OCI-LY7 (cell line): ENCODE results near the gene WNK4. TPM values are rescaled to one million over a fixed set of nuclear protein-coding genes. Genes with fewer than 3 reads are reported as not detected.

ENCODE experiments used
- BruUV-seq: library from RNA; stranded (reverse); fragments of 400-500 nt; replicated peaks from 2 replicates; lab custom pipeline; 2021; lab: Mats Ljungman, UMichigan
- CTCF ChIA-PET: fragments of 300-600 bp; sonication (Branson Sonifier 250); formaldehyde crosslinking; loops from one replicate; lab custom pipeline; 2022; ENCODE audit warnings: antibody characterized with exemption; ENCODE audit not compliant: unreplicated experiment; lab: Charles Lee
- POLR2A ChIA-PET: fragments of 300-600 bp; sonication (Branson Sonifier 250); formaldehyde crosslinking; loops from one replicate; lab custom pipeline; 2022; ENCODE audit warnings: antibody characterized with exemption; lab: Charles Lee
- DNase-seq: peaks from one replicate; pipeline ENCODE4 v3.0.0-alpha.2; 2015; ENCODE audit warnings: low spot score
- H2AFZ ChIP-seq: fragments of 200-600 bp; sonication (generic), shearing (Covaris generic); 2 replicates; pipeline ENCODE4 v1.6.1; 2014; ENCODE audit warnings: mild to moderate bottlenecking, antibody characterized with exemption, low read length, moderate library complexity
- H3K27ac ChIP-seq: fragments of 200-600 bp; sonication (generic); 2 replicates; pipeline ENCODE4 v1.5.1; 2014; ENCODE audit warnings: mixed run types, low read depth, mild to moderate bottlenecking, moderate library complexity, low read length, inconsistent platforms; ENCODE audit not compliant: poor library complexity, severe bottlenecking
- H3K36me3 ChIP-seq: fragments of 200-600 bp; sonication (generic); 2 replicates; pipeline ENCODE4 v1.6.1; 2014; ENCODE audit warnings: mild to moderate bottlenecking, antibody characterized with exemption, low read length, moderate library complexity, mixed read lengths; ENCODE audit not compliant: insufficient read depth
- H3K4me1 ChIP-seq: fragments of 200-600 bp; sonication (generic); 2 replicates; pipeline ENCODE4 v1.5.1; 2014; ENCODE audit warnings: mild to moderate bottlenecking, low read length; ENCODE audit not compliant: insufficient read depth, poor library complexity, severe bottlenecking
- H3K4me2 ChIP-seq: fragments of 200-600 bp; sonication (generic); 2 replicates; pipeline ENCODE4 v1.6.1; 2014; ENCODE audit warnings: mild to moderate bottlenecking, low read length
- H3K4me3 ChIP-seq: fragments of 200-600 bp; sonication (generic); 2 replicates; pipeline ENCODE4 v1.5.1; 2014; ENCODE audit warnings: mild to moderate bottlenecking, low read depth, low read length; ENCODE audit not compliant: poor library complexity, severe bottlenecking
- H3K79me2 ChIP-seq: fragments of 200-600 bp; sonication (generic); 2 replicates; pipeline ENCODE4 v1.6.1; 2016; ENCODE audit warnings: low read depth, mild to moderate bottlenecking, low read length, moderate library complexity, mixed read lengths; ENCODE audit not compliant: insufficient read depth
- H3K9me2 ChIP-seq: fragments of 200-600 bp; sonication (generic); 2 replicates; pipeline ENCODE4 v1.6.1; 2016; ENCODE audit warnings: mild to moderate bottlenecking, low read length, mixed read lengths; ENCODE audit not compliant: insufficient read depth
- H3K9me3 ChIP-seq: fragments of 200-600 bp; sonication (generic); 2 replicates; pipeline ENCODE4 v1.6.1; 2014; ENCODE audit warnings: mild to moderate bottlenecking, mixed run types, low read length, mixed read lengths
- H4K20me1 ChIP-seq: fragments of 200-600 bp; sonication (generic); 2 replicates; pipeline ENCODE4 v1.6.1; 2014; ENCODE audit warnings: mild to moderate bottlenecking, antibody characterized with exemption, low read length, moderate library complexity, mixed read lengths; ENCODE audit not compliant: insufficient read depth
- EZH2phosphoT487 ChIP-seq: fragments of 200-600 bp; sonication (generic); IDR thresholded peaks from 2 replicates; pipeline ENCODE4 v1.6.1; 2018; ENCODE audit warnings: low read depth, borderline replicate concordance, mild to moderate bottlenecking, mixed run types, antibody characterized with exemption, low read length, moderate library complexity, mixed read lengths
- intact Hi-C: fragments of 100-400 bp; cut with micrococcal nuclease; formaldehyde crosslinking; loops from one replicate; pipeline ENCODE4 v1.10.0; 2022; ENCODE audit not compliant: unreplicated experiment
- total RNA-seq, 2 experiments: library from RNA; depleted of rRNA in 1 of 2; stranded (reverse); fragments of >200 nt in 1 of 2; shearing (Covaris generic) in 1 of 2; gene quantifications; 2 replicates each; pipeline ENCODE4 v1.2.3, GENCODE V29; 2014 to 2022
- TF ChIP-seq, protein P1 (sequence below): fragments of 200-600 bp; sonication (generic); conservative IDR thresholded peaks from 2 replicates; pipeline ENCODE4 v1.5.1; 2014; ENCODE audit warnings: mild to moderate bottlenecking, antibody characterized with exemption, low read length, moderate library complexity, mixed read lengths

Gene WNK4
- total RNA-seq, 2 experiments from 2014 or later = 2.4 to 8.3 TPM

GRCh38 chr17:42783062-42783790, 2.8 kb downstream of the WNK4 start:
- Histone ChIP-seq H2AFZ (no peak overlapping the region), H3K4me2 (no peak overlapping the region), H3K36me3 (peaks cover 15% of the 10 kb centered on the region), H3K79me2 (no peaks in the 10 kb centered on the region), H4K20me1 (no peaks in the 10 kb centered on the region), H3K9me3 (no peaks in the 10 kb centered on the region), H3K4me3 (no peak overlapping the region), H3K4me1 (no peaks in the 10 kb centered on the region), H3K27ac (no peak overlapping the region), H3K9me2 (no peaks in the 10 kb centered on the region)
- no peak for DNase-seq
- no peak for TF ChIP-seq EZH2phosphoT487
- TF ChIP-seq, protein P1, sequence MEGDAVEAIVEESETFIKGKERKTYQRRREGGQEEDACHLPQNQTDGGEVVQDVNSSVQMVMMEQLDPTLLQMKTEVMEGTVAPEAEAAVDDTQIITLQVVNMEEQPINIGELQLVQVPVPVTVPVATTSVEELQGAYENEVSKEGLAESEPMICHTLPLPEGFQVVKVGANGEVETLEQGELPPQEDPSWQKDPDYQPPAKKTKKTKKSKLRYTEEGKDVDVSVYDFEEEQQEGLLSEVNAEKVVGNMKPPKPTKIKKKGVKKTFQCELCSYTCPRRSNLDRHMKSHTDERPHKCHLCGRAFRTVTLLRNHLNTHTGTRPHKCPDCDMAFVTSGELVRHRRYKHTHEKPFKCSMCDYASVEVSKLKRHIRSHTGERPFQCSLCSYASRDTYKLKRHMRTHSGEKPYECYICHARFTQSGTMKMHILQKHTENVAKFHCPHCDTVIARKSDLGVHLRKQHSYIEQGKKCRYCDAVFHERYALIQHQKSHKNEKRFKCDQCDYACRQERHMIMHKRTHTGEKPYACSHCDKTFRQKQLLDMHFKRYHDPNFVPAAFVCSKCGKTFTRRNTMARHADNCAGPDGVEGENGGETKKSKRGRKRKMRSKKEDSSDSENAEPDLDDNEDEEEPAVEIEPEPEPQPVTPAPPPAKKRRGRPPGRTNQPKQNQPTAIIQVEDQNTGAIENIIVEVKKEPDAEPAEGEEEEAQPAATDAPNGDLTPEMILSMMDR = no peak
- BruUV-seq = no TSS peak
- intact Hi-C loops = no loop called here
- ChIA-PET POLR2A (no interaction called here), CTCF (no interaction called here)

DNA sequence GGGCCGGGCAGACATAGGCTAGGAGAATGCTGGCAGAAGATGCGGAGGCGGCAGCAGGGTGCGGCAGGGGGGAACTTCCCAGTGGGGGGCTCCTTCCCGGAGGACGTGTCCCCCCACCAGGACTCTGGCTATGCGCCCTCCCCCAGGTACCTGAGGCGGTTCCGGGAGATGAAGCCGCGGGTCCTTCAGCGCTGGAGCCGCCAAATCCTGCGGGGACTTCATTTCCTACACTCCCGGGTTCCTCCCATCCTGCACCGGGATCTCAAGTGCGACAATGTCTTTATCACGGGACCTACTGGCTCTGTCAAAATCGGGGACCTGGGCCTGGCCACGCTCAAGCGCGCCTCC, 3.4 kb downstream of the WNK4 start:
- no TSS peak for BruUV-seq
- CTCF ChIA-PET = no interaction called here
- Histone ChIP-seq H3K4me2 (no peak overlapping the region), H3K4me1 (no peaks in the 10 kb centered on the region), H3K27ac (no peak overlapping the region), H4K20me1 (no peaks in the 10 kb centered on the region), H3K4me3 (no peak overlapping the region), H3K9me2 (no peaks in the 10 kb centered on the region), H2AFZ (no peak overlapping the region), H3K9me3 (no peaks in the 10 kb centered on the region), H3K79me2 (no peaks in the 10 kb centered on the region), H3K36me3 (peaks cover 10% of the 10 kb centered on the region)
- POLR2A ChIA-PET = no interaction called here
- TF ChIP-seq, protein P1 = no peak
- no peak for TF ChIP-seq EZH2phosphoT487
- no peak for DNase-seq
- intact Hi-C loops = no loop called here

DNA sequence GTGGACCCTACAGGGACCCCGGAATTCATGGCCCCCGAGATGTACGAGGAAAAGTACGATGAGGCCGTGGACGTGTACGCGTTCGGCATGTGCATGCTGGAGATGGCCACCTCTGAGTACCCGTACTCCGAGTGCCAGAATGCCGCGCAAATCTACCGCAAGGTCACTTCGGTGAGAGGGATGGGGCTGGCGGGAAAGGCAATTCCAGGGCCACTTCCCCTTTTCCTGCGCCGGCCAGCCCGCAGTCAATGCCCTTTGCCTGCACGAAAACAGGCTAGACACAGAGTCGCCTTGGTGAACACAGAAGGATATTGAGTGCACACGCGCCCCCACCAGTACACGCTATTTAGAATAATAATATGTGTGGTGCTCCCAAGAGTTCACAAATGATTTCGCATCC, 4.0 kb downstream of the WNK4 start:
- H3K27ac ChIP-seq = no peak overlapping the region
- intact Hi-C loops = no loop called here
- H3K79me2 ChIP-seq = no peaks in the 10 kb centered on the region
- POLR2A ChIA-PET = no interaction called here
- H3K9me2 ChIP-seq = no peaks in the 10 kb centered on the region
- CTCF ChIA-PET = no interaction called here
- H3K4me3 ChIP-seq = no peak overlapping the region
- TF ChIP-seq EZH2phosphoT487 = no peak
- TF ChIP-seq, protein P1 = no peak
- peaks cover 4% of the 10 kb centered on the region for H3K36me3 ChIP-seq
- no peak overlapping the region for H2AFZ ChIP-seq
- H4K20me1 ChIP-seq = no peaks in the 10 kb centered on the region
- no TSS peak for BruUV-seq
- DNase-seq = no peak
- H3K9me3 ChIP-seq = no peaks in the 10 kb centered on the region
- no peaks in the 10 kb centered on the region for H3K4me1 ChIP-seq
- no peak overlapping the region for H3K4me2 ChIP-seq
